Astrocyte of the hippocampus (primary cell): Measurements from ENCODE around the gene RECK.

ENCODE experiments used
- DNase-seq: peaks from one replicate; pipeline ENCODE4 v3.0.0; 2011; ENCODE audit warnings: low read depth, low spot score

RECK gene

DNA sequence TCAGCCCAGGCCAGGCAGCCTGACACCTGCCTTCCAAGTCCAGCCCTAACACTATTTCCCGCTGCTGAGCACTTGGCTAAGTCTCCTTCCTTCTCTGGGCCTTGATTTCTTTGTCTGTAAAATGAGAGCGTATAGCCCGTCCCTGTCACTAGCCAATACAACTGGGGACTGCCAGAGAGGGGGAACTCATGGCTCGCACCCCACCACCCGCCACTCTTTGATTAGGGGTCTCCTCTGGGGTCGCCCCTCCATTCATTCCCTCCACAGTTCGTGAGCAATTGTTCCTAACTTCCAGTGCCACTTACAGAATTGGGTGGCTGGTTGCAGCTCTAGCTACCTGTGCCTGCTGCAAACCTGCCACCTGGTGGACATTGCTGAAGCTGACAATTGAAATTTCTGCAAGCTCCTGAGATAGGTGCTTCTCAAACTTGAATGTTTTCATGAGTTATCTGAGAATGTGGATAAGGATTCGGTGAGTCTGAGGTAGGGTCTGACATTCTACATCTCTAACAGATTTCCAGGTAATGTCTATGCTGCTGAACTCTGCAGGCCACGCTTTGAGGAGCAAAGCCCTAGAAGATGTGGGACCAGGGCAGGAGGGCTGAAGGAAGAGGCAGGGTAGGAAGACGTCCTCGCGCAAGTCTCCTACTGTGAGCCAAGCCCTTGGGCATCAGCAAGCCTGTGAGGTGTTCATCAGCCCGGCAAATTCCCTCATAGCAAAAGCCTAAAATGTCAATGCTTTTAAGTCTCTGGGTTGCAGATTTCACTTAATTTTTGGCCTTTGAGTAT, 13.3 kb upstream of the RECK start:
- peak; percentile 87 for DNase-seq

DNA sequence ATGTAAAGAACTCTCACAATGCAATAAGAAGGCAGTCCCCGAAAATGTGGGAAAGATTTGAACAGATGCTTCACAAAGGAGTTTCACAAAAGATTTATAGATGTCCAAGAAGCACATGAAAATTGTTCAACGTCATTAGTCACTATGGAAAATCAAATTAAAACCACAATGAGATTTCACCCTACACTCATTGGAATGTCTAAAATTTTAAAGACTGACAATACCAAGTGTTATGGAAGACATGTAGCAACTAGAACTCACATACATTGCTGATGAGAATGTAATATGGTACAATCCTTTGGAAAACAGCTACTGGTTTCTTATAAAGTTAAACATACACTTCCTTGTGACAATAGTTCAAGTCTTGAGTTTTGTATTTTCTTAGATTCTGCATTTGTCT, 11.0 kb upstream of the RECK start:
- DNase-seq = no peak

DNA sequence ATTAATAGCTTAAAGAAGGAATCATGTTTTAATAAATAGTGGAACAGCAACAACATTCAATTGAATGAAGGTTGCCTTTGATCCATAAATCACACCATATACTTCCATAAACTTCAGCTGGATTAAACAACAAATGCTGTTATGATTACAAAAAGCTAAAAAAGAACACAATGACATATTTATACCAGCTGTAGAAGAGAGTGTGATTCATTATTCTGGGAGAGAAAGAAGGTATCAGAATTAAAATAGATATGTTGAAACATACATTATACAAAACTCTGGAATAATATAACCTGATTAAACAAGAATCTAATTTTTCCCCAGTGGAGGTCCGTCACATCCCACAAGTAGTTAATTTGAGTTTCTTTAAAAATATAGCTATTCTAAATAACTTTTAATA, 7.5 kb upstream of the RECK start:
- no peak for DNase-seq

DNA sequence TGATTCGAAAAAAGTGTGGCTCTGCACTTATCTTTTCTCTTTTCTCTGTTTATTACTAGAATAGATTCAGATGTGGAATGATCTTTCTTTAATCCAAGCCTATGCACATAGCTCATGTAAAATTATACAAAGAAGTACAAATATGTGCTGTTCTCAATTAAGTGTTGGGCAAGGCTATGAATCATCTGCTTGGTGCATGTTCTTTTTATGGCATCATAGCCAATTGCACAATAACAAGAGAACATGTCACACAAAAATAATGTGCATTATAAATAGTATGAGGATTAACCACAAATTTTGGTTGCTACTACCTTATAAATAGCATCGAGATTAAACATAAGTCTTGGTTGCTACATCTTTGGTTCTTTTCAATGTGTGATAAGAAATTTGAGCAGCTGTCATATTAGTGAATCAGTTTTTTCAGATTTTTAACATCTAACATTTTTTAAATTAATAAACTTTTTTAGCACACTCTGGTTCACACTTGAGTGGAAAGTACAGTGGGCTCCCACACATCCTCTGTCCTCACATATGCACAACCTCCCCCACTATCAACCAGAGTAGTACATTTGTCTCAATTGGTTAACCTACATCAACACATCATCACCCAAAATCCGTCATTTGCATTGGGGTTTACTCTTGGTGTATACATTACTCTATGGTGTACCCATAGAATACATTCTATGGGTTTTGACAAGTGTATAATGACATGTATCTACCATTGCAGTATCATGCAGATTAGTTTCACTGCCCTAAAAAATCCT, 6.8 kb upstream of the RECK start:
- peak; percentile 70 for DNase-seq

DNA sequence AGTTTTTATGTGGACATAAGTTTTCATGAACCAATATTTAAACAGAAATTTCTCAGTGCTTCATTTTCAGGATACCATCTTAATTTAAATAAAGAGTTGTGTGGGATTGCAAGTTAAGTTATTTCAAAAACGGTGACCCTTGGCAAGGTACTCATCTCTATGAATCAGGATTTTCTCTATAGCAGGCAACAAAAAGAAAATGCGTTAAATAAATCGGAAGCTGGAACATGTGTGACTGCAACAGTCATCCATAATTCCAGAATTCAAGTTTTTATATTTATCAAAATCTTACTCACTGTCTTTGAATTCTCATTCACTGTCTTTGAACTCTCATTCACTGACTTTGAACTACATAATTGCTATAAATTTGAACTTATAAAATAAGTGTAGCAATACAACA, 5.8 kb upstream of the RECK start:
- no peak for DNase-seq

DNA sequence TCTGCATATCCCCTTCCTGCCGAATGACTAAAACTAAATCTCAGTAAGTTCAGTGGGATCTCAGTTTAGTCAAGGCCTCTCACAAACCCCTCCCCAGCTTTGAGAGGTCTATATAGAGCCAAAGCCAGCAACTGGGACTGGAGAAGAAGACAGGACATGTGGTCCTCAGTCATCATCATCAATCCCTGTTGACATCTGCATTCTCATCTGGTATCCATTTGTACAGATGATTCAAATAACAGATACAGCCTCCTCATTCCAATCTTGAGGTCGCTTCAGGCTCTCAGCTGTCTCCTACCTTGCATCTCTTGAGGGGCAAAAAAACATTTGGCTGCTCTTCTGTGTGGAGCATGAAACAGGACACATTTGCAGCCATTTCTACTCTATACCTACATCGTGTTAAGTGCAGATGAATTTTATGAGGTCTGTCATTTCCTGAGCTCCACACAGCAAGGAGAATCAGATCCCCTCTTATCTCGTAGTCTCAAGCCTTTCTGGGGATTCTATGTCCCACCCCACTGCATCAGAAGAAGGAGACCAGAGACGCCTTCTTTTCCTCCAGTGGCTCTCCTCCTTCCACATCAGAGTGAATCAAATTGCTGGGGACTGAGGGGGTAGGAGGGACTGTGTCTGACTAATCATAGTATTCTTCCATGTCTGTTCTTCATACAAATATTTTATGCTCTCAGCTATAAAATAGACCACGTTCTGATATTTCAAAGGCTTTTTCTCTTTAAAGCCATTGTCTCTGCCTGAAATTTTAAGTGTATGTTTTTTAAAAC, 4.7 kb upstream of the RECK start:
- DNase-seq = no peak

DNA sequence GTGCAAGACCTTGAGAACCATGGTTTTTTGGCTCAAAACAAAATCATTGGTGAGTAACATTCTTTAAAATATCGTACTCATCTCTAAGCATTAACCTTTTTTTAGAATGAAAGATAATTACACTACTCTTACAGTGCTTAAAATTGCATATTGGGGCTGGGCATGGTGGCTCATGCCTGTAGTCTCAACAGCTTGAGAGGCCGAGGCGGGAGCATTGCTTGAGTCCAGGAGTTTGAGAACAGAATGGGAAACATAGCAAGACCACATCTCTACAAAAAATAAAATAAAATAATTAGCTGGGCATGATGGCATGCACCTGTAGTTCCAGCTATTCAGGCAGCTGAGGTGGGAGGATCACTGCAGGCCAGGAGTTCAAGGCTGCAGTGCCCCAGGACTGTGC, 2.9 kb upstream of the RECK start:
- DNase-seq = no peak

DNA sequence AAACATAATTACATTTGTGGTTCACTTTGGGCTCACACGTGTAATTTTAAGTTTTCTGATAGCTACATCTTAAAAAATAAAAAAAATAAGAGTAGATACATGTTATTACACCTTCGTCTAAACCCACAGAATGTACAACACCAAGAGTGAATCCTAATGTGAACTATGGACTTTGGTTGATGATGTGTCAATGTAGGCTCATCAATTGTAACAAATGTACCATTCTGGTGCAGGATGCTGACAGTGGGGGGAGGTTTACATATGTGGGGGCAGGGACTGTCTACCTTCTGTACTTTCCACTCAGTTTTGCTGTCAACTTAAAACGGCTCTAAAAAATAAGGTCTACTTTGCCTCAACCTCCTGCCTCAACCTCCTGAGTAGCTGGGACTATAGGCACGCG, 2.5 kb upstream of the RECK start:
- no peak for DNase-seq

DNA sequence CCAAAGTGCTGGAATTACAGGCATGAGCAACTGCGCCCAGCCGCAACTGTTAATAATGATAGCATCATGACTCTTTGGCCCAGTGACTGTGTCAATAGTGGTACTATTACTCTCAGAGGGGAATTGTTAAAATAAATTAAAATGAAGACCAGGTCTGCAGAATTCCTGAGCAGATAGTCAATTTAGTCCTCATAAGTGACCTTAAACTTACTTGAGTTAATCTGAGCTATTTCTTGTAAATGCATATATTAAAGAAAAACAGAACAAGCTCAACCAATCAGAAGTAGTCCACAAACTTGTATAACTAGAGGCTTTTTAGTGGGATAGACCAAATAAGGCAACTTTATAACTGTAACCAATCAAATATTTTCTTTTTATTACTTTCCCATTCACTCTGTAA, 1.7 kb upstream of the RECK start:
- DNase-seq = no peak

DNA sequence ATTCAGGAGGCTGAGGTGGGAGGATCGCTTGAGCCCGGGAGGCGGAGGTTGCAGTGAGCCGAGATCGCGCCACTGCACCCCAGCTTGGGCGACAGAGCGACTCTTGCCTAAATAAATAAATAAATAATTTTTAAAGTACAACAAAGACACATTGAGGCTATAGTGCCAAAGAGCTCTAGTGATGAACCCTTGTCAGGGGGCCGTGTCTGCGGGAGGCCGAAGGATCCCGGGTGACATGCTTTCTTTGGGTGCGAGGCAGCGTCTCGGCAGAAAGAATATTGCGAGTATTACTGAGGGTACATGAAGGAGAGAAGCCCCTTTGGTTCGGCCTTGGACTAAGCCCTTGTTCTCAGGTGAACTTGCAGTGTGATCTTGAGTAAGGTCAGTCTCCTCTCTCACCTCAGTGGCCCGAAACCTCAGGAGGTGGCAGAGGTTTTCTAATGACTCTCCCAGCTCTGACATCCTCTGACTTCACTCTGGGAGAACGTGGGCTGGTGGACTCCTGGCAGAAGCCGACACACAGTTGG, 397 bp upstream of the RECK start:
- no peak for DNase-seq

DNA sequence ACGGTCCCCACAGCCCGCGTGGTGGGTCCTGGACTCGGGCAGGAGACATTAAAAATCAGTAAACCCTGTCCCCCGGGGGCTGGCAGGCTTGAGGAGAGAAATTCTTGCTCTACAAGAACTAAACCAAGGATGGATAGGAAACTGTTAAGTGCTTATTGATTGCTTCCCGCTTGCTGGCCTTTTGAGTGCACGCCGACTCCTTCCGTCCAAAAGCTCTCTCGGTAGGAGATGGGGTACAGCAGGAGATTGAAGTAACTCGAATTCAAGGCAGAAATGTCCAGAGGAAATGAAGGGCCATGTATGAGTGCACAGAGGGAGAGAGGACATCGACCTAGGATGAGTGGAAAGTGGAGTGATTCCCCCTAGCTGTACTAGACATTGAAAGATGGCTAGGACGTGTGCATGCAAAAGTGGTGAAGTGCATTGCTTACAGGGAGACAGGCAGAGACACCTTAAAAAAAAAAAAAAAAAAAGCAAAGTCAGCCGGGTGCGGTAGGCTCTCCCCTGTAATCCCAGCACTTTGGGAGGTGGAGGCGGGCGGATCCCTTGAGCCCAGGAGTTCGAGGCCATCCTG, 923 bp downstream of the RECK start:
- peak; percentile 55 for DNase-seq

DNA sequence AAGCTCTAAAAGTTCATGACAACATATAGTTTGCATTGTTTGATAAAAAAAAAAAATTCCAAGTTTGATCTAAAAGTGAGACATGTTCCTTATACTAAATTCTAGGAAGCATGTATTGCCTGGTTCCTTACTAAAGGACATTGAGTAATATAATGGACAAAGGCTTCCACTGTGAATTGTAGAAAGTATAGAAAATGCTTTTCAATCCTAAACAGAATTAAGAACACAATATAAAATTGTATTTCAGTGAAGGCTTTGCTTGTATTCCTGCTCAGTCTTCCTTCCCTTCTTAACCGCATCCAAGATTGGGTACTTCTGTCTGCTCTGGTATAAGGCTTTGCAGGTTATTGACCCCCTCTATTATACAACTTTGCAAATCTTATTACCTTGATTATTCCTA, 2.4 kb downstream of the RECK start:
- DNase-seq = no peak

DNA sequence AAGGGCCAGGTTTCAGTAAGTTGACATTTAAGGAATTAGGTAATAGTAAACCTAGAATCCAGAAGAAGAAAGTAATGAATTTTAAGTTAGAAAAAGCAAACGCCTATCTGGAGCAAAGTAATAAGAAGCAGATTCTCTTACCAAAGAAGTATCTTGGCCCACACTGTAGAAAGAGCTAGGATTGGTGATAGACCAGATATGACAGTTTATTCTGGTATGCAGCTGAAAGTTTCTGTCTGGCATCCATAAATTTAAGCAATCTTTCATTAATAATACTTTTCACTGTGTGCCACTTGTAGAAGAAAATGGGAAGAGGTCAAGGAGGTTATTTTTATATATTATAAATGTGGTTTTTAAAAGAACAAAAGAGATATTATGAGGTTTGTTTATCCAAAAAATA, 3.0 kb downstream of the RECK start:
- DNase-seq = no peak

DNA sequence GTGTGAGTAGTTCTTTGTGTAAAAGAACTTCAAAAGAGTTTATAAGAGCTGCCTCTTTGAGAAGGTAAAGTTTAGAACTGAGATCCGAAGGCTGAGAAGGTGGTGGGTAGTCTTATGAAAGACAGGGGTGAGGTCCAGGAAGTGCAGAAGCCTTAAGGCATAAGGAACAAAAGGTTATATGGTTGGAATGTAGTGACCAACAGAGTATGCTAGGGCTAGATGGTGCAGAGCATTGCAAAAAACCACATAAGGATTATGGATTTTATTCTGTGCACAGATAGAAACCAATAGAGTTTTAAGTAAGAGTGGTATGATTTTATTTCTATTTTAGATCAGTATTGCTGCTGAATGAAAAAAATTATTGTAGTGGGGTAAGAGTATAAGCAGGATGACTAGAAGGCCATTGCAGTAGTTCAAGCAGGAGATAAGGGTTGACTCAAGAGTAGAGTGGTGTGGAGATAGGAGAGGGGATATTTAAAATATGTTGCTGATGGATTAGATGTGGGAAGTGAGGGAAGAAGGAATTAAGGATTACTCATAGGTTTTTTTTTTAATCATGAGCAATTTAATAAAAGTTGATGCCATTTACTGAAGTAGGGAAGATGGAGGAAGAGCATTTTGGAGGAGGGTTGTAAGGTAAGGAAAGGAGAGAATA, 3.7 kb downstream of the RECK start:
- DNase-seq = no peak

DNA sequence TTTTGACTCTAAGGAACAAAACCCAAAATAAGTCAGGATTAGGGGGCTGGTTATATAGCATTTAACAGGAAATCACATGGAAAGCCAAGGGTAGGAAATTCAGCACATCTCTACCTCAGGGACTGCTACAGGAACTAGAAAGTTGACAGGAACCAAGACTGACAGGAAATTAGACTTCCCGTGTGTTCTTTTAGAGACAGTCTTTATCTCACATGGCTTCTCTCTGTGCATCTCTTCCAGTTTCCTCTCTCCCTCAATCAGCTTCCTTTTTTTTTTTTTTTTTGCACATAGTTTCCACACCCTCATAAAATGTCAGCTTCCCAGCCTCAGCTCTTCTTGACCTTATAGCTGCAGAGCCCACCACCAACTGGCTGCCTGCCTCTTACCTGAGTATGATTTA, 4.8 kb downstream of the RECK start:
- DNase-seq = no peak

DNA sequence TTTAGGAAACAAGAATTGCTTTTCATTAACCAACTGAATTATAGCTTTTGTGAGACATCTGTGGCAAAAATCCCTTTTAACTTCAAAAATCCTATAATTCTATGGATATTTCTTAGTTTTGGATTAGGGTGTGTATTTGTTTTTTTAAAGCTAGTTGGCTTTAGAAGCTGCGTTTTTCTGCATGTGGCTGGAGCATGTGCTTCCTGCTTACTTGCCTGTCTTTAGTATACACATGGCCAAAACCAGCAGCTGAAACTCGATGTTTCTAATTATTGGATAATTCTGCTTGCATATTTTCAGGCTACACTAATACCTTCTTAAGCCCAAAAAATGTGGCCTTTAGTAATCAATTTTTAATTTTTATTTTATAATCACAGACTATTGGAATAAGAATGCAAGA, 8.9 kb downstream of the RECK start:
- no peak for DNase-seq

DNA sequence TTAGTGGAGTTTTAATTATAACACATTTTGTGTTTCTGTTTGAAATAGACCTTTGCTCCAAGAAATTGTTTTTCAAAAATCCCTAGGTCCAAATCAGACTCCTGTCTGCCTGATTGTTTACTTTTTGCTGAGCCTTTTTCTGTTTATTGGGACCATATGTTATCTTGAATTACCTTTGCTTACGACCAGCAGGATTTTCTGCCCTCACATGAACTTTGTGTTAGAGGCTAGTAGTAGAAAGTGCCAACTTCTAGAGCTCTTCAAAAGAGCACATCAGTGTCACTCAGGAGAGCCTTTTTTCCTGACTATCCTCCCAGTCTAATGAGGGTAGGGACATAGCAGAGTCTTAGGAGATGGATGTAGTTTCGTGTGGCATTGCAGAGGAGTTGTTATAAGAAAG, 10.2 kb downstream of the RECK start:
- DNase-seq = no peak

DNA sequence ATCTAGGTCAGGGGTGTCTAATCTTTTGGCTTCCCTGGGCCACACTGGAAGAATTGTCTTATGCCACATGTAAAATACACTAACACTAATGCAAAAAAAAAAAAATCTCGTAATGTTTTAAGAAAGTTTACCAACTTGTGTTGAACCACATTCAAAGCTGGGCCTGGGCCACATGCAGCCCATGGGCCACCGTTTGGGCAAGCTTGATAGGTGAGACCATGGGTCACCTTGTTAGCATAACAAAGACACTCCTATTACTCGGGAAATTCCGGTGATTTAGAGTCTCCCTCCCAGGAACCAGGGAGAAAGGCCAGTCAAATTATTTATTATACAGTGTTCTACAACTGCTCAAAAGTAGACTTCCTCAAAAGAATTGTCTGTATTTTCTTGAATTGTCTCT, 12.7 kb downstream of the RECK start:
- no peak for DNase-seq

DNA sequence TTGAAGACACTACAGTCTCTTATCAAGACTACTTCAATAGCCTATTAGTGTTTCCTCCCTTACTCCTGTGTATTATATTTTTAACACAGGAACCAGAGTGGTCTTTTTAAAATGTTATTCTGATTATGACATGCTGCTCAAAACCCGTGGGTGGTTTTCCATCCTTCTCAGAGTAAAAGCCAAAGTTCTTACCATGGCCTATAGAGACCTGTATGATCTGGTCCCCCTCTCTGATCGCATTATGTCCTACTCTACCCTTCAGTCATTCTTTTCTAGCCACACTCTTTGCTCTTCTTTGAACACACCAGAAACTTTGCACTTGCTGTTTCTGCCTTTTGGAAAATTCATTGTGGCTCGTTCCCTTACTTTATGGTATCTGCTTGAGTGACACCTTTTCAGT, 13.8 kb downstream of the RECK start:
- DNase-seq = no peak

DNA sequence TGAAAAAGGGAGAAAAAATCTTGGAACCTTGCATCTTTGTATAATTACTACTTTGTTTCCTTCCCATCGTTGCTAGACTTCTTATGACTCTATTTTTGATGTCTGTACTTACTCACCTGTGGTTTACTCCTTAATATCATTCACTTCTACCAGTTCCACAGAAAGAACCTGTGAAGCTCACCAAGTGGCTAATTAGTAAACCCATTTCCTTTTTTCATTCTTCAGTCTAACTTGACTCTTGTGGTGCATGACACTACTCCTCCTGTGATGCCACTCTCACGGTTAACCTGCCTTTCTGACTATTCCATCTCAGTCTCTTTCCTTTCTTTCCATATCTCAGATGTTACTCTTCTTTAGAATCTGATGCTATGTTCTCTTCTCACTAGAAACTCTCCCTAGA, 14.6 kb downstream of the RECK start:
- no peak for DNase-seq

DNA sequence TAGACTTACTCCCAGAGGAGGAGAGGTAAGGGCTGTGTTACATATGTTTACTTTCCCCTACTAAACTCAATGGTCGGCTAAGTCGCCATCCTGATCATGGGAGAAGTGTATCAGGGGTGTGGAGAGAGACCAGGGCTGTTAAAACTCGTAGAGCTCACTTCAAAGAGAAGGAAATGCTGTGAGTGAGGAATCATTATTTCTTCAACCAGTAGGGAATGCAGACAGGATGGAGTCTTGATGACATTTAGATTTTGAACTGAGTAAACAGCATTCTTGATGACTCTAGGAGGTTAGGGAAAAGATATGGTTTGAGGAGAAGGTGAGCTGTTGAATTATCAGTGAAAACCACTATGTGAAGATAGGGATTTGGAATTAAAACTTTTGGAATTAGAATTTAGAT, 17.3 kb downstream of the RECK start:
- DNase-seq = no peak

DNA sequence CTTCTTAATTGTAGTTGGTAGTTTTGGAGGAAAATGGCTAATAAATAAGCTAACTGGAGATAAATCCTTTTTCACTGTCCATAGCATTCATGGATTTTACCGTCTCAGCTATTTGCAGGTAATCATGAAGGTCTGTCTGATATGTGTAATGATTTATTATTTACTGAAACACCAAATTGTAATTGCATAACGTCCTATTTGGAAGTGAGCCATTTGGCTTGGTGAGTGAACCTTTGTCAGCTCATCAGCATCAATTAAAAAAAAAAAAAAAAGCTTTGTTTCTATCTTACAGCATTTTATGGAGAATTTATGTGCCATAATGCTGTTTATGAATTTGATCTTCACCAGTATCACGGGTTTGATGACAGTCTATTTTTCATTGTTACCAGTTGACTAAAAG, 20.2 kb downstream of the RECK start:
- DNase-seq = no peak
